PFSK-1 (cell line): Measurements from ENCODE around the gene UBL4A.

Experiments
- FOXP2 ChIP-seq: optimal IDR thresholded peaks from 2 replicates; pipeline ENCODE3; 2011; ENCODE audit warnings: borderline replicate concordance, control low read depth, inconsistent platforms; ENCODE audit not compliant: insufficient read depth; ENCODE audit errors: extremely low read length, extremely low read depth
- POLR2AphosphoS5 ChIP-seq: IDR thresholded peaks from 2 replicates; pipeline ENCODE4 v1.6.1; 2012; ENCODE audit warnings: low read depth, mild to moderate bottlenecking, control low read depth, low read length, moderate library complexity
- REST ChIP-seq, 2 experiments: IDR thresholded peaks; 2 replicates each; pipeline versions ENCODE4 v1.6.1 to v1.8.0; 2011 to 2012; ENCODE audit warnings: low read depth in 2 of 2, low read length in 2 of 2, control low read depth in 1 of 2, inconsistent platforms in 1 of 2, mild to moderate bottlenecking in 1 of 2, moderate library complexity in 1 of 2; ENCODE audit not compliant: insufficient read depth in 1 of 2
- SIN3A ChIP-seq: IDR thresholded peaks from 2 replicates; pipeline ENCODE4 v1.6.1; 2012; ENCODE audit warnings: mild to moderate bottlenecking, low read length, moderate library complexity, borderline replicate concordance; ENCODE audit not compliant: insufficient read depth
- TAF1 ChIP-seq: IDR thresholded peaks from 2 replicates; pipeline ENCODE4 v1.6.1; 2012; ENCODE audit warnings: low read length, control low read depth, borderline replicate concordance; ENCODE audit not compliant: insufficient read depth

- TF ChIP-seq TAF1, result no peak
- TF ChIP-seq SIN3A, result no peak
- no peak for TF ChIP-seq REST (IDR thresholded peaks at IDR 0.05; ENCODE audit: insufficient read depth in 1 of 2, low read depth in 2 of 2, low read length in 2 of 2)
- TF ChIP-seq POLR2AphosphoS5, result no peak
- no peak for TF ChIP-seq FOXP2
These were observed 8.3 kb upstream of the UBL4A start for GRCh38 chrX:154494715-154495114.
